Natural killer cell (primary cell): ENCODE measurements around the gene OSBPL10. TPM values are rescaled to one million over a fixed set of nuclear protein-coding genes. Genes with fewer than 3 reads are reported as not detected.

Source experiments
- ATAC-seq, 3 donors: fragments of 150-1000 bp in 2 of 3; fragments of 200-7000 bp in 1 of 3; cut with Tn5 transposase; 1 replicate in 1 of 3; 2 replicates in 2 of 3; pipeline ENCODE4 v1.10.0; 2021; ENCODE audit warnings: mild to moderate bottlenecking in 2 of 3, moderate library complexity in 2 of 3
- DNase-seq, 2 donors: peaks; one replicate each; pipeline versions ENCODE4 v3.0.0 to v3.0.0-alpha.2; 2013 to 2021; ENCODE audit warnings: mixed read lengths in 1 of 2
- H3K27ac ChIP-seq: one replicate; pipeline ENCODE4 v1.5.1; 2013; ENCODE audit warnings: mild to moderate bottlenecking, low read length
- H3K27me3 ChIP-seq: one replicate; pipeline ENCODE4 v1.6.1; 2013; ENCODE audit warnings: low read length; ENCODE audit not compliant: control insufficient read depth, insufficient read depth
- H3K36me3 ChIP-seq: one replicate; pipeline ENCODE4 v1.6.1; 2013; ENCODE audit warnings: low read length; ENCODE audit not compliant: control insufficient read depth, insufficient read depth
- H3K4me1 ChIP-seq: one replicate; pipeline ENCODE4 v1.6.1; 2013; ENCODE audit warnings: low read length; ENCODE audit not compliant: control insufficient read depth, insufficient read depth
- H3K4me3 ChIP-seq: one replicate; pipeline ENCODE4 v1.5.1; 2013; ENCODE audit warnings: low read length
- H3K9me3 ChIP-seq: one replicate; pipeline ENCODE4 v1.6.1; 2013; ENCODE audit warnings: low read length; ENCODE audit not compliant: control insufficient read depth, insufficient read depth
- H3K27ac Mint-ChIP-seq, 2 donors: one replicate each; pipeline ENCODE4 v1.8.0; 2022; ENCODE audit warnings: mild to moderate bottlenecking in 2 of 2, mixed read lengths in 2 of 2, moderate library complexity in 1 of 2
- H3K27me3 Mint-ChIP-seq, 2 donors: one replicate each; pipeline ENCODE4 v1.8.0; 2022; ENCODE audit warnings: low read depth in 2 of 2, mixed read lengths in 2 of 2
- H3K36me3 Mint-ChIP-seq: one replicate; pipeline ENCODE4 v1.8.0; 2022; ENCODE audit warnings: mixed read lengths
- H3K4me1 Mint-ChIP-seq, 2 donors: one replicate each; pipeline ENCODE4 v1.8.0; 2022; ENCODE audit warnings: mixed read lengths in 2 of 2
- H3K4me3 Mint-ChIP-seq: one replicate; pipeline ENCODE4 v1.8.0; 2022; ENCODE audit warnings: mild to moderate bottlenecking, moderate library complexity, mixed read lengths
- H3K9me3 Mint-ChIP-seq, 2 donors: one replicate each; pipeline ENCODE4 v1.8.0; 2022; ENCODE audit warnings: mixed read lengths in 2 of 2
- CTCF ChIP-seq: fragments of 200-600 bp; IDR thresholded peaks from one replicate; pipeline ENCODE4 v1.8.0; 2022; ENCODE audit warnings: antibody characterized with exemption
- WGBS: methylation state at CpG from one replicate; pipeline ENCODE4 v1.1.7; 2013; ENCODE audit warnings: missing lambda C conversion rate; ENCODE audit not compliant: insufficient coverage; 5-methylcytosine and 5-hydroxymethylcytosine counted together
- intact Hi-C: fragments of 100-400 bp; cut with micrococcal nuclease; formaldehyde crosslinking; loops from one replicate; pipeline ENCODE4 v1.14.2; 2022
- total RNA-seq, 4 donors: library from RNA; stranded (reverse); fragments of 120-200 nt in 1 of 4; gene quantifications; one replicate each; pipeline versions ENCODE4 v1.2.3 to v1.2.4, GENCODE V29; 2013 to 2022

OSBPL10 gene
- 1 to 10 TPM in 2 of 3 donors, under 1 TPM in 1; 1.00 to 3.6 (median 1.6) TPM for total RNA-seq
- 58.0 TPM for total RNA-seq (2013)

- H3K27ac Mint-ChIP-seq, result no peak within 1 kb of the TSS
- peaks cover 22% of the 10 kb centered on the region for H3K27me3 ChIP-seq
- WGBS, result 10% methylated on average over 65 of the region's 65 CpGs
- peak in 1 of 3 donors; percentile 38 for ATAC-seq
- peaks cover 18% of the 10 kb centered on the region for H3K4me1 ChIP-seq
- no peak for TF ChIP-seq CTCF
- no peaks in the 10 kb centered on the region for H3K36me3 ChIP-seq
- no peak within 1 kb of the TSS for H3K27ac ChIP-seq
- no peaks in the 10 kb centered on the region for H3K36me3 Mint-ChIP-seq
- H3K4me1 Mint-ChIP-seq, result peaks cover 4 to 10% of the 10 kb centered on the region in 2 donors
- H3K4me3 Mint-ChIP-seq, result peak within 1 kb of the TSS; percentile 84
- H3K27me3 Mint-ChIP-seq, result peaks cover 48 to 63% of the 10 kb centered on the region in 2 donors
- intact Hi-C loops, result no loop called here
- H3K9me3 ChIP-seq, result no peaks in the 10 kb centered on the region
- H3K9me3 Mint-ChIP-seq, result no peaks in the 10 kb centered on the region
- peak in 1 of 2 donors; percentile 30 for DNase-seq
- peak within 1 kb of the TSS; percentile 44 for H3K4me3 ChIP-seq
Observed at GRCh38 chr3:31981206-31982181, at the start of gene OSBPL10, which contains the start of gene ZNF860. Gene OSBPL10, minus strand, starts transcription at chr3:31981262. Its CDS starts 83 bp downstream, at chr3:31981179. Gene ZNF860, plus strand, starts transcription at chr3:31981750. Its CDS starts 7,330 bp downstream, at chr3:31989080.

DNA sequence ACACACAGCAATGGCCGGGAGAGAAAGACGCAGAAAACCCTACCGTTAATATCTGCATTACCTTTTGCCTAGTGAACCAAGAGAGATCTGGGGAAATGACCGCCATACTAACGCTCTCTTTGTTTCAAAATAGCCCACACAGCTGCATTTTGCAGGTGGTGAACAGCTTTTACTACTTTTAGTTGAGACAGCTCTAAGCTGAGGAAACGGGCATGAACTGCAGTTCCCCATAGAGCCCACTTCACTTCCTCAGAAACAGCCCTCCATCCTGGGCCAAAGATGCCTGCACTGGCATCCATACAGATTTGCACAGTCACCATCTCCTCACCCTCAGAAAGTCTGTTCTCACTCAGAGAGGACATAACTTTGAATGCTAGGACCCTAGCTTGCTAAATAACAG, 45.5 kb upstream of the OSBPL10 start:
- DNase-seq (no peak), ATAC-seq (no peak)

DNA sequence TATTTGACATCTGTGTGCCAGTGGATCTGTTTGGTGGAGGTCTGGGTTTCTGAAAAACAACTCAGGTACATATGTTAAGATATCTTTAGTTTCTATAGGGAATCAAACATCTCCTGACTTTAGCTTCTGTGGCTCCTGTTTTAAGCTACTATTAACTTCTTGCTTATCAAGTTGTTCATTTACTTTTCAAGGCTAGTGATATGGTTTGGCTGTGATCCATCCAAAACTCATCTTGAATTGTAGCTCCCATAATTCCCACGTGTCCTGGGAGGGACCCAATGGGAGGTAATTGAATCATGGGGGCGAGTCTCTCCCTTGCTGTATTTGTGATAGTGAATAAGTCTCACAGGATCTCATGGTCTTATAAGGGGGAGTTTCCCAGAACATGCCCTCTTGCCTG, 41.9 kb upstream of the OSBPL10 start:
- 73% methylated on average over 2 of the region's 2 CpGs for WGBS
- no peak for DNase-seq
- no peaks in the 10 kb centered on the region for H3K36me3 ChIP-seq
- H3K27me3 ChIP-seq, result no peaks in the 10 kb centered on the region
- H3K4me3 ChIP-seq, result no peak overlapping the region
- H3K9me3 Mint-ChIP-seq, result no peaks in the 10 kb centered on the region
- no peaks in the 10 kb centered on the region for H3K4me1 ChIP-seq
- no peak overlapping the region for H3K27ac Mint-ChIP-seq
- peaks cover 0 to 9% of the 10 kb centered on the region in 2 donors for H3K27me3 Mint-ChIP-seq
- no peak for TF ChIP-seq CTCF
- H3K4me1 Mint-ChIP-seq, result no peaks in the 10 kb centered on the region
- intact Hi-C loops, result no loop called here
- no peaks in the 10 kb centered on the region for H3K36me3 Mint-ChIP-seq
- no peak overlapping the region for H3K27ac ChIP-seq
- H3K4me3 Mint-ChIP-seq, result no peak overlapping the region
- no peaks in the 10 kb centered on the region for H3K9me3 ChIP-seq
- ATAC-seq, result no peak

More for the DNA sequence above, 45.5 kb upstream of the OSBPL10 start:
- H3K27ac ChIP-seq, result no peak overlapping the region
- no peak for TF ChIP-seq CTCF
- H3K9me3 ChIP-seq, result no peaks in the 10 kb centered on the region
- Mint-ChIP-seq H3K4me1 (no peaks in the 10 kb centered on the region), H3K27me3 (peaks cover 0 to 6% of the 10 kb centered on the region in 2 donors), H3K27ac (no peak overlapping the region), H3K4me3 (no peak overlapping the region), H3K36me3 (no peaks in the 10 kb centered on the region), H3K9me3 (no peaks in the 10 kb centered on the region)
- H3K27me3 ChIP-seq, result no peaks in the 10 kb centered on the region
- intact Hi-C loops, result no loop called here
- H3K4me1 ChIP-seq, result no peaks in the 10 kb centered on the region
- H3K4me3 ChIP-seq, result no peak overlapping the region
- H3K36me3 ChIP-seq, result no peaks in the 10 kb centered on the region
- WGBS, result 21% methylated on average over 6 of the region's 6 CpGs
